IPS-11a (cell line): Measurements from ENCODE around the gene RAD51AP2.
"Not testable (repeated sequence)": the region's sequence is repeated elsewhere in the genome, so short reads cannot be mapped to it uniquely, and the experiment has no call there.

Experiments
- H3K4me3 ChIP-seq: one replicate; pipeline ENCODE4 v1.5.1; 2013; ENCODE audit warnings: low read depth, low read length, control low read depth

The RAD51AP2 gene

DNA sequence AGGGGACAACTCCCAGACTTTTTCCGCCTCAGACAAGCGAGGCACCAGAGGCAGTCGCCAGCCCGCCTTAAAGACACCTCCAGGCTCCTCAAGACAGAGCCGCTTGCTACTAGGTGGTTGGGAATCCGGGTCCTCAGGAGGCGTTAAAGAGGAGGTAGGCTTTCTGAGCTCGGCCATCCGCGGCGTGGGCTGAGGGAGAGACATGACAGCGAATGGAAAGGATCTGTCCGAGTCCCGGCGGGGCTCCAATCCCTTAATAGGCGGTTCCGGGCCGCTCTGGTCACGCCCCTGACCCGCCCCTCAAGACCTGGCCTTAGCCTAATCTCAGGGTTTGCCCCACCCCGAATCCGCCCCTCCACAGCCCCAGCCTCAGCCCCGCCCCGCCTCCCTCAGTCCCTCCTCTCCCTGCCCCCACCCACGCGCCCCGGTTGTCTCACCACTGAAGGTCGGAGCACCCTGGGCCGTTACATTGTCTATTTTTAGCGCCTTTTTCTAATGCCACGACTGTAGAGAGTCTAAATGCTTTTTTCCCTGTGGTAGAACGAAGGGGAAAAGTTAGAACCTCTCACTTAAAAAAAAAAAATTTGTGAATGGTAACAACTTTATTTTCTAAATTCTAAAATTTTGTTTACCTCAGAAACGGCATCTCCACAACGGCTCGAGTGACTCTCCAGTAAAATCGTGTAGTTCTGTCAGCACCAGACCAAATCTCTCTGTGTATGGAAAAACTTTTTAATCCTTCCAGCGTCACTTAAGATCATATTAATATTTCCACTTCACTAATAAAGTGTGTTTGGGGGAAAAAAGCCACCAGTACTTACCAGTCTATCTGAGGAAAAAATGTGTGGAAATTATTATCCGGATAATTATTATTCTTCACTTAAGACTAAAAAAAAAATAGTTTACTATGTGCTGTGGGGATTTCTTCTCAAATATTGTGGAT, at the start of gene RAD51AP2:
TSS of gene RAD51AP2 (minus strand) at position 229 of the 943 bp plus-strand sequence. CDS start at position 204, 25 bp downstream.
- H3K4me3 ChIP-seq, result peak within 1 kb of the TSS; percentile 53

DNA sequence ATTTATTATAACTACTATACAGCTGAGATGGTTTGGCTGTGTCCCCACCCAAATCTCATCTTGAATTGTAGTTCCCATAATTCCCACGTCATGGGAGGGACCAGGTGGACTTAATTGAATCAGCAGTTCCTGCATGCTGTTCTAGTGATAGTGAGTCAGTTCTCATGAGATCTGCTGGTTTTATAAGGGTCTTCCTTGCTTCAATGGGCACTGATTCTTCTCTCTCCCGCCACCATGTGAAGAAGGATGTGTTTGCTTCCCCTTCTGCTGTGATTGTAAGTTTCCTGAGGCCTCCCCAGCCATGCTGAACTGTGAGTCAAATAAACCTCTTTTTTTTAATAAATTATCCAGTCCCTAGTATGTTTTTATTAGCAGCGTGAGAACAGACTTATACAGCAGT, 47.5 kb upstream of the RAD51AP2 start:
- H3K4me3 ChIP-seq, result not testable (repeated sequence)

DNA sequence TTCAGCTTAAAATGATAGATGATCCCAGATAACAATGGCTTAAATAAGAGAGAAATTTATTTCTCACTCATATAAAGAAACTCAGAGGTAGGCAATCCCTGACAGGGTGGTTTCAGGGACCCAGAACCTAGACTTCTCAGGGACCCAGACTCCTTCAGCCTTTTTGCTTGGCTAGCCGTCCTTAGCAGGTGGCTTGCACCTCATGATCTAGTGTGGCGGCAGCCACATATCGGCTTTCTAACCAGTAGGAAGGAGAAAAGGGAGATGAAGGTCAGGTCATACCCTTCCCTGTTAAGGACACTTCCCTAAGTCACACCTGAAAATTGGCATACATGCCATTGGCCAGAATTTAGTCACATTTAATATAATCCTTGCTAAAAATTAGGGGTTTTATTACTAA, 40.6 kb upstream of the RAD51AP2 start:
- no peak overlapping the region for H3K4me3 ChIP-seq

DNA sequence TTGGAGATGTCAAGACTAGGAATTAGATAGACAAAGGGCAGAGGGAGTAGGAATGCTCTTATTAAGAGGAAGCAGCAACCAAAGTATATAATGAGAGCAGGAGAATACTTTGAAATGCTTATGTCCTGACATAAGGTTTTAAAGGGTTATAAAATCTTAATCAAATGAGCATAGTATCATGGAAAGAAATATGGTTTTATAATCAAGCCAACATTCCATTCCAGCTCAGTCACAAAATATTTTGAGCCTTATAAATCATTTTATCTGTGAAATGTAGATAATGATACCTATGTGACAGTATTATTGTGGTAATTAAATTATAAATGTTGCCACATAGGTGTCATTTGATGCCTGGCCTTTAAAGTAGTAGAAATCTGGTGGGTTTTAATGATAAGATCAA, 39.8 kb upstream of the RAD51AP2 start:
- H3K4me3 ChIP-seq, result no peak overlapping the region

DNA sequence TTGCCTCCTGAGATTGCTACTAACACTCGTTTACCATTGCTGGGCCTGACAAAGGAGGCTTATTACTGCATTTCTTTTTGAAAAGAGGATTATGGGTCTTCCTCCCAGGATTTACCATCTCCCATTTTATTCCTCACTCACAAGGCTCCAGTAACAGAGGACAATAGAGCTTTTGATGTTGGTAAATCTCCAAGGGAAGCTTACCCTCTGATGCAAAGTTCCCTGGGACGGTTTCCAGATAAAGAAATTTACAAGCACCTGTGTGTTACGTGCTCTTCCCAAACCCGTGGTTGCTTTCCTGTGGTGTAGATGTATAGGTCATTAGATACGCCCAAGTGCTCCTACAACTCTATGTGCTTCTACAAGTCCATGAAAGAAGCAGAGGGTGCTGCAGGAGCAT, 39.4 kb upstream of the RAD51AP2 start:
- H3K4me3 ChIP-seq, result no peak overlapping the region

DNA sequence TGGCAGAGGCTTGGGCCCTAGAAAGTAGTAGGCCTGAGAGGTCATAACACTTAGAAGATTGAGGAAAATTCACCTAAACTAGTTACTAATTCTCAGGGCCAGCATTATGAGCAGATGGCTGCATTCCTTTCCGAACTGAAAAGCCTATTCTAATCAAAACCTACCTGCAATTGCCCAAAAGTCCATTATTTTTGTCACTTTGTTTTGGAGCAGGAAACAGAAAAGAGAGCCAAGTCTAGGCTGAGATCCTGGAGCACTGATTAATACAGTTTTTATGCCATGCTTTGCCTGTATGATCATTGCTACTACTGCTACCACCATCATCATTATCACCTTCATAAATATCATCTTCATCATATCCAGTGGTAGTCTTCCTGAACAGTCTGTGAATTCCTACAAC, 36.9 kb upstream of the RAD51AP2 start:
- no peak overlapping the region for H3K4me3 ChIP-seq

DNA sequence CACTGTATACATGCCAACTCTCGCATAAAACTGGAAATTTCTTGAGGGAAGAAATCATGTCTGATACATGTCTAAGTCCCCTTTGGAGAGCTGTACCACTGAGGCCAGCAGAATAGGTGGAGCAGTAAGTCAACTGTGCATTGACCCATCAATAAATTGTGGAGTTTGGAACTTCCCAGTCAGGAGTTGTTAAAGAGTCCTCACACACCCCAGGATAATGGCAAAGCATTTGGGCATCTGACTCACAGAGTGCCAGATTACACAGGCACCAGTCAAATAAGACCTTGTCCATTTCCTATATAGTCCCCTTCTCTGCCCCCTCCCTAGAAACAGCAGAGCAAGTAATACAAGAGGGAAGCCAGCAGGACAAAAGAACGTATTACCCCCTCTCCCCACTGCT, 32.7 kb upstream of the RAD51AP2 start:
- H3K4me3 ChIP-seq, result no peak overlapping the region

DNA sequence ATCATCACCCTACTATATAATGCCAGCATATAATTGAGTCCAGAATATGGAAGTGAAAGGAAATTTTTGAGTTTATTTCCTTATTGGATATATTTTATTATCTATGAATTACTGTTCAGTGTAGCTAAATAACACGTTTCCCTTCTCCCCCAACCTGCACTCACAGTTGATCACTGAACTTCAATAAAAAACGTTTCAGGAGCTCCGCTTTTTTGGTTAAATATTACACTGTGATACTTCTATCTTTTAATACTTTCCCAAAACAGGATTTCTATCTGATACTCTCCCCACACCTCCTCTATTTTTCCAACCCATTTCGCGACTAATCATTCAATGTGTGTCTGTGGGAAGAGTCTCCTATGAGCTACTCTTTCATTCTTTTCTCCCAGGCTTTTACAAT, 29.5 kb upstream of the RAD51AP2 start:
- H3K4me3 ChIP-seq, result no peak overlapping the region

DNA sequence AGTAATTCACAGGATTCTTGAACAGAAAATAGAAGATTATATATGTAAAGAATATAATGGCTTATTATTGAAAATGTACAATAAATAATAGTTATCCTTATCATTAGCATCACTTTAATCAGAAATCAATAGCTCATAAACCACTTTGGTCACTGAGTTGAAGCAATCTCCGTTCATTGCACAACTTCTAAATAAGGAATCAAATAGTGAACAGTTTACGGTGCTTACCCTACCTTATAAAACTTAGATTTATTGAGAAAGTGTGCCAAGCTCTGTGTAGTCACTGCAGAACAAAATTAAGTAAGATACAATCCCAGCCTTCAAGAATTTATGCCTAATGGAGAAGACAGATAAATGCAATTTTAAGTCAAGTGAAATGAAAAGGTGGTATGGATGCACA, 29.0 kb upstream of the RAD51AP2 start:
- no peak overlapping the region for H3K4me3 ChIP-seq

DNA sequence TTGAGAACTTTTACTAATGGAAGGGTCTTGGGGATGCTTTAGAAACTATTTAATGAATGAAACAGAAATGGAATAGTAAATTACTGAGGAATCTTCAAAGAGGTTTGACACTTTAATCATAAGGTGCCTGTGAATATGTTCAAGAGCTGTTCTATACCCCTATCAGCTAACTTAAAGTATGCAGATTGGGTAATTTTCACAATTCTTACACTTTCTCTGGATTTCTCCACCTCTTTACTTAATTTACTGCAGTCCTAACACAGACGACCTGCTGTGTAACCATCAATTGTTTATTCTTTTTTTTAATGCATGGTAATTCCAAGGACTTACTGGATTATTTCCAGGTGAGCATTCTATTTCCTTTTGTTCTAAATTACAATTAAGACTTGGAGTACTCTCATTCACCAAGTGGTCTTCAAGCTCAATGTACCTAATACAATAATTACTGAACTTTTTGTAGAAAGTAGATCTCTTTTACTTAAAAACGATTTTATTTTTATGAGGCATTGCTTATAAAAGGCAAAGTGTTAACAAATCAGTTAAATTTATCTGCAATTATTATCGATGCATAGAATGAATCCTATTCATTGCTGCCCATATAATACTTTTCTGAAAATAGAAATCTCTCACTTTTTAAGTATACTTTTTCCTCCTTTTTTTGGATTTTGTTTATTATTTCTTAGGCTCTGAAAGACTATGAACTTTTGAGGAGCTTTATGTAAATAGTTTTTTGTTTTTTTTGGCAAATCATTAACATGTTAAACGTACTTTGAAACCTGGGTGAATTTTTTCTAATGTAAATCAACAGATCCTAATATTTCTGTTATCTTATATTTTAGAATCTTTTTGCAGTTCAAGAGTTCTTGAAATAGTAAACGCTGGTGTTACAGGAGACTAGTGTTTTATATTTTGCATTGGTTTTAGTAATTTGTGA, 27.7 kb upstream of the RAD51AP2 start:
- H3K4me3 ChIP-seq, result no peak overlapping the region

DNA sequence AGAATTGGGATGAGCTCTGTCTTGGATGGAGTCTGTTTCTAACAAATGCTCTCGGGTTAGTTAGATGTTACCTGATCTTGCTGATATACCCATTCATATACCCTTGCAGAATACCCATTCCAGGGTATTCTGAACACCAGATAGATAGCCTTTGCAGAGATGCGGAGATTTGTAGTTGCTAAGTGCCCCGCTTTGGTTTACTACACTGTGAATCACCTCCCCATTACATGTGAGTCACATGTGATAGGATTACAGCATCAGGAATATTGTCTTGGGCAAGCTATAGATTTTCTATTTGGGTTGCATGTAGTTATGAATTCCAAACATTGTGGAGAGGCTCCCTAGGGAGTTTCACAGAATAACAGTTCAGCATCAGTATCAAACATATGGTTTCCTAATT, 26.0 kb upstream of the RAD51AP2 start:
- H3K4me3 ChIP-seq, result no peak overlapping the region

DNA sequence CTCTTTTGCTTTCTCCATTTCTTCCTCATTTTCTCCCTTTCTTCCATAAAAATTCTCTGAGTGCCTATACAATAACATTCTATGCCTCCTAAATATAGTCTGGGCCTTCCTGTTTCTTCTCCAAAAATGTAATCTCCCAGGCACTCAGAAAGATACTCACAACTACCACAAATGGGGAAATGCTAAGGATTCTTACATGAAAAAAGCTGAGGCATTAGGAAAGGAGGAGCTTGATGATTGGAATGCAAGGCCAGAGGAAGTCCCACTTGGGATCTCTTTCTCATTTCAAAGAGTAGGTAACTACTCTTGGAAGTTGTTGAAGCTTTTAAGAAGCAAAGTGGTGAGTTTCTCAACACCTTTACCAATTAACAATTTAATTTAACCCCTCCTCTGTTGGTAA, 25.6 kb upstream of the RAD51AP2 start:
- H3K4me3 ChIP-seq, result peak overlapping the region; percentile 68

DNA sequence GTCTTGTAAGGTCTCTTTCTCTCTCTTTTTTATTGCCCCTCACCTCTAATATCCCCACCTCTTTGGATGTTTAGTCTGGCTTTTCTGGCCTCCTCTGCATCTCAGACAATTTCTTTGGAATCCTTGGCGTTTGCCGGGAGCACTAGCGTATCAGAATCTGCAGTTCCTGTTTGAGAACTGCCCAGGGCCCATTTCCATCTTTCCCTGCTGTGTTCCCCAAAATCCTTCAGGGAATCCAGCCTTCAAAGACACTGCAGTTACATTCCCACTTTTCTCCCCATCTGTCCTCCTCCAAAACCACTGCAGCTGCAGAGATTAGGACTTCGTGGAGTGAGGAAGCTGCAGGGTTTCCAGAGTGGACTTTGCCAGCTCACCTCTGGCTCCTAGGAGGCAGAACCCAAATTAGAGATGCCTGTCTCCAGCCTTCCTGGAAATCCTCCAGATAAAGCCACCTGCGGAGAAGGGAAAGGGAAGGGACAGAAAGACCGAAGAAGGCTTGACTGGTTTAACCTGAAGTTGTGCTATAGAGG, 25.0 kb upstream of the RAD51AP2 start:
- H3K4me3 ChIP-seq, result peak overlapping the region; percentile 68

DNA sequence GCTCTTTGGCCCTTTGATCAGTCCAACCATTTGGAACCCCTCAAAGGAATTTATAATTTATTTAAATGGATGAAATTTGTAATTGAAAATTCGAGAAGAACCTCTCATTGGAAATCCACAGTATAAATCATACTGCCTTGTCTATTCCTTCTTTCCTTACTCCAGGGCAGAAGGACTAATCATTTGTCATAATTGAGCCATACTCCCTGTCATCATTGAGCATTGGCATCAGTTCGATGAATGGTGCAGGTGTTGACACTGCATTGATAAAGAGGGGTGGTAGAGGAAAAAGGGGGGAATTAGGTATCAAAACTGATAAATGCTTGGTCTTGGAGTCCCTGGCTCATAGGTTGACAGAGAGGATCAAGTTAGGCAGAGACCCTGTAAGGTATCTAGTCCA, 24.2 kb upstream of the RAD51AP2 start:
- H3K4me3 ChIP-seq, result peak overlapping the region; percentile 68

DNA sequence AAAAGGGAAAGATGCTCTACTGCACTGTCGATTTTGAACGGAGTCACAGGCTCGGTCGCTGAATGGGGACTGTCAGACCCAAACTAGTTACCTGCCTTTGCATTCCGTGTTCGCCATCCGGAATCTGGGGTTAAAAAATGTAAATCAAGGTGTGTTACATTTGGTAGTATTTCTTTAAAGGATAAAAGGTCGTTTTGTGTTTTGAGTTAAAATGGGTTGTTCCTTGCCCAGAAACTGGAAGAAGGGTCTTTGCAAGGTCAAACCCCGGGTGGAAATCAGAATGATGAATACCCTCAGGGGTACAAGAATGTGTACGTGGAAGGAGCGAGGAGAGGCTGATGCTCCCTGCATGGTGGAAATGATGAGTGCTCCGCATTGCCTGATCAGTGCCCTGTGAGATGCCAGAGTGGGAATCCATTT, 23.3 kb upstream of the RAD51AP2 start:
- H3K4me3 ChIP-seq, result peak overlapping the region; percentile 68

DNA sequence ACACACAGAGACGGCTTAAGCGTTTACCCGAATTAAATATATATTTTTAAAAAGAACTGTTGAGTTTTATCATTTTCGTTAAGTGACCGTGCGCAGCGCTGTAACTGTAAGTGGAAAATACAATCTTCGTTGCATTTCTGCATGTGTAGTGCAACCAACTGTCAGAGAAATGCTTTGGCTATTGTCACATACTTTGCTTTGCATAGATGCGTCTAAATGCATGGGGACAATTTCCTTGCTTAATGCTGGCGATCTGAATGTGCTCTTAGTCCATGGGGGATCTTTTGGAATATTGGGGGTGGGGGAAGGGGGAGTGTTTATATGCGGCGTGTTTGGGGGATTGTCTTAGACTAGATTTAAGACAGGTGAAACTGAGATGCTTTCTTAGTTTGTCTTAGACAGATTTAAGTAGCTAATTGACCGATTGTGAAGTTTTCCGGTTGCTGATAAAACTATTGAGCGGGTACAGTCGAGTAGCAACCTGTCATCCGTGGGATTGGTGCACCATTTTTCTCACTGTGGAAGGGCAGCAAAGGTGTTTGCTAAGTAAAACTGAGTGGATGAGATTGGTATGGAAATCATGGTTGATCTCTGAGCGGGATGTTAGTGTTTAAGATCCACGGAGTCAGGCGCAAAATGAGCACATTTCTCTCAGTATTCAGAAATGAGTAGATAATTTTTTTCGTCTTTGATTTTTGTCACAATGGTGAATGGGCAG, 22.7 kb upstream of the RAD51AP2 start:
- peak overlapping the region; percentile 68 for H3K4me3 ChIP-seq

DNA sequence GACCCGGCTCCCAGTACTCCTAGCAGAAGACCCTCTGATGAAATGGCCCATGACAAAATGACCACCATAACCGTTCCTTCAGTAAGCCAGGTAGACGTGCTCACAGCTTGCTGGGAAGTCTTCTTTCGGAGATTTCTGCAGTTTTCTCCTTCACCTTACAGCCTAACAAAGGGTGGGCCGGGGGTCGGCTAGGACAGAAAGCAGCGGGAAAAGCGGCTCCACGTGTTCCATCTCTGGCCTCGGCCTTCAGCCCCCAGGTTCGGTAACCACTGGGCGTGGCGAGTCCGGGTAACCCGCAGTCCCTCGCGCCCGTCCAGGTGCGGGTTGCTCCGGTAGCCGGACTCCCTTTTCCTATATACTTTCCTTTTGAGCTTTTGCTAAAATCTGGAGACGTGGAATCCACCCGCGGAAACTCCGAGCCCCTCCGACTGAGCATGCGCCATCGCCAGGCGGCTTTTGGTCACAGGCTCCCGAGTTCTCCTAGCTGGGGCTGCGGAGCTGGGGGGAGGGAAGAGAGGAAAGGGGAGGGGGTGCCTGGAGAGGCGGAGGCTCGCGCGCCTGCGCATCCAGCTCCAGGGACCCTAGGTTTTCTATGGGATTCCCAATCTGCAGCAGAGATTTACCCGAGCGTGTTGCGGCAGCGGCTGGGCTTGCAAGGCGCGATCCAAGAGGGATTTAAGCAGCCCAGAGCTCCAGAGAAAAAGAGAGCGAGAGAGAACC, 22.0 kb upstream of the RAD51AP2 start, which contains the start of gene VSNL1:
TSS of gene VSNL1 (plus strand) at position 604 of the 720 bp plus-strand sequence. CDS start 51,379 bp downstream, outside the sequence.
- peak within 1 kb of the TSS; percentile 68 for H3K4me3 ChIP-seq

DNA sequence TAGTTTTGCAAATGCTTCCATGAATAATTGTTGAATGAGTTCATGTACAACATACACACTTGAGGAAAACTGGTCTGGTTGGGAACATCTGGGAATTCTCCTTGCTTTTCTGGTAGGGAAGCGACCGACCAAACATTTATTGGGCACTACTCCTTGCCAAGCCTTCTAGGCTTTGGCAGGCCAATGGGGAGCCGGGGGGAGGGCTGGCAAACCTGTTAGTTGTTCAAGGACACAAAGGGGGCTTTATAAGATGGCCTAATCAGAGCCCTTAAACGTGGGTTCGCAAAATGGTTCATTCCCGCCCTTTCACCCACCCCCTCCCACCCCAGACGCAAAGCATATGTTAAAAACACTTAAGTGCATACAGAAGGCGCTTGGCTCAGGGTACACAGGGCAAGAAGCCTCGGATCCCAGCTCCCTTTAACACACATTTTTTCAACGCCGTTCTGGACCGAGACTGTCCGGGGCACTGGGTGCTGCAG, 21.4 kb upstream of the RAD51AP2 start:
- peak overlapping the region; percentile 66 for H3K4me3 ChIP-seq

DNA sequence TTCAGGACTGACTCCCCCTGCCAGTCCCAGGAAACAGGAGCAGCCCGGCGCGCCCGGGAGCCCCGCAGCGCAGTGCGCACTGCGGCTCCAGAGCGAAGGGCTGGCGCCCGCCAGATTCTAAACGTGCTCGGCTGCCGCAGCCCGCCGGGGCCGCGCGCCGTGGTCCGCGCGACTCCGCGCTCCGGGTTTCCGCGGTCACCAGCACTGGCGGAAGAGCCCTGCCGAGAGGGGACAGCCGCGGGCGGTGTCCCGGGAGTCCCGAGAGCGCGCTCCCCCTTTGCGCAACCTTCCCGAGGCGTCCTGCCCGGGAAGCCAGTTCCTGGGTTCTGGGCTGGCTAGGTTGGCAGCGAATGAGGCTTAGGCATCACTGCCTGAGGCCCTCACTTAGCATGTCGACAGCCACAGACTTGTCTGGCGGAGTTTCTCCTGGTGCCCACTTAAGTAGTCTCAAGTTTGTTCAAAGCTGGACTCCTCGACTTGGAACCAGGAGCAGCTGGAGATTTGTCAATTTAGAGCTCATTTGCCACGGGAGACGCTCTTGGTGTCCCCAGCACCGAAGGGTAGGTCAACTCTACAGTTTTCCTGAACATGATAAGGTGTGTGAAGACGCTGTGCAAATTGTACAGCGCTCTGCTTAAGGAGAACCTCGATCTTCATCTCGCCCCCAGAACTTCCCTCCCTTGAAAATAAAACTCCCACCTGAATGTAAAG, 20.8 kb upstream of the RAD51AP2 start:
- H3K4me3 ChIP-seq, result peak overlapping the region; percentile 73
